Measurements from ENCODE around the gene C1orf21.

The C1orf21 gene

GRCh38 chr1:184574588-184574987, 187.8 kb downstream of the C1orf21 start:
- TF ChIP-seq SPI1 (IDR thresholded peaks at IDR 0.05; ENCODE audit: low read depth, low read length) (no peak), PAX5 (IDR thresholded peaks at IDR 0.05; ENCODE audit: insufficient read depth, low read length, severe bottlenecking) (no peak), POLR2AphosphoS5 (IDR thresholded peaks at IDR 0.05; ENCODE audit: low read depth, low read length) (no peak), TAF1 (IDR thresholded peaks at IDR 0.05; ENCODE audit: low read depth, low read length) (no peak), POLR2A (IDR thresholded peaks at IDR 0.05; ENCODE audit: low read depth, low read length) (no peak), POU2F2 (IDR thresholded peaks at IDR 0.05; ENCODE audit: low read depth, low read length) (no peak)
- FAIRE-seq (no peak), DNase-seq (ENCODE audit: insufficient read length, low spot score) (no peak)

- DNase-seq (ENCODE audit: insufficient read length, low spot score) (no peak), FAIRE-seq (no peak)
- TF ChIP-seq POU2F2 (IDR thresholded peaks at IDR 0.05; ENCODE audit: low read depth, low read length) (no peak), TAF1 (IDR thresholded peaks at IDR 0.05; ENCODE audit: low read depth, low read length) (no peak), PAX5 (IDR thresholded peaks at IDR 0.05; ENCODE audit: insufficient read depth, low read length, severe bottlenecking) (no peak), POLR2A (IDR thresholded peaks at IDR 0.05; ENCODE audit: low read depth, low read length) (no peak), SPI1 (IDR thresholded peaks at IDR 0.05; ENCODE audit: low read depth, low read length) (no peak), POLR2AphosphoS5 (IDR thresholded peaks at IDR 0.05; ENCODE audit: low read depth, low read length) (no peak)
Observed at GRCh38 chr1:184576822-184577221, 190.0 kb downstream of the C1orf21 start.

- DNase-seq (ENCODE audit: insufficient read length, low spot score) (no peak), FAIRE-seq (no peak)
- no peak for TF ChIP-seq SPI1 (IDR thresholded peaks at IDR 0.05; ENCODE audit: low read depth, low read length)
- TF ChIP-seq TAF1 (IDR thresholded peaks at IDR 0.05; ENCODE audit: low read depth, low read length): no peak
- TF ChIP-seq POU2F2 (IDR thresholded peaks at IDR 0.05; ENCODE audit: low read depth, low read length): no peak
- no peak for TF ChIP-seq POLR2AphosphoS5 (IDR thresholded peaks at IDR 0.05; ENCODE audit: low read depth, low read length)
- no peak for TF ChIP-seq POLR2A (IDR thresholded peaks at IDR 0.05; ENCODE audit: low read depth, low read length)
- TF ChIP-seq PAX5 (IDR thresholded peaks at IDR 0.05; ENCODE audit: insufficient read depth, low read length, severe bottlenecking): no peak
Observed at GRCh38 chr1:184577319-184577718, 190.5 kb downstream of the C1orf21 start.

- DNase-seq (ENCODE audit: insufficient read length, low spot score) (no peak), FAIRE-seq (no peak)
- no peak for TF ChIP-seq POU2F2 (IDR thresholded peaks at IDR 0.05; ENCODE audit: low read depth, low read length)
- TF ChIP-seq TAF1 (IDR thresholded peaks at IDR 0.05; ENCODE audit: low read depth, low read length): no peak
- TF ChIP-seq PAX5 (IDR thresholded peaks at IDR 0.05; ENCODE audit: insufficient read depth, low read length, severe bottlenecking): no peak
- TF ChIP-seq POLR2AphosphoS5 (IDR thresholded peaks at IDR 0.05; ENCODE audit: low read depth, low read length): no peak
- no peak for TF ChIP-seq POLR2A (IDR thresholded peaks at IDR 0.05; ENCODE audit: low read depth, low read length)
- no peak for TF ChIP-seq SPI1 (IDR thresholded peaks at IDR 0.05; ENCODE audit: low read depth, low read length)
Observed at GRCh38 chr1:184582411-184582810, 195.6 kb downstream of the C1orf21 start.

- FAIRE-seq (no peak), DNase-seq (ENCODE audit: insufficient read length, low spot score) (no peak)
- no peak for TF ChIP-seq POU2F2 (IDR thresholded peaks at IDR 0.05; ENCODE audit: low read depth, low read length)
- TF ChIP-seq SPI1 (IDR thresholded peaks at IDR 0.05; ENCODE audit: low read depth, low read length): no peak
- no peak for TF ChIP-seq POLR2A (IDR thresholded peaks at IDR 0.05; ENCODE audit: low read depth, low read length)
- no peak for TF ChIP-seq TAF1 (IDR thresholded peaks at IDR 0.05; ENCODE audit: low read depth, low read length)
- no peak for TF ChIP-seq PAX5 (IDR thresholded peaks at IDR 0.05; ENCODE audit: insufficient read depth, low read length, severe bottlenecking)
- TF ChIP-seq POLR2AphosphoS5 (IDR thresholded peaks at IDR 0.05; ENCODE audit: low read depth, low read length): no peak
Observed at GRCh38 chr1:184583849-184584248, 197.0 kb downstream of the C1orf21 start.

GRCh38 chr1:184588701-184589100, 201.9 kb downstream of the C1orf21 start:
- DNase-seq (ENCODE audit: insufficient read length, low spot score) (no peak), FAIRE-seq (no peak)
- TF ChIP-seq SPI1 (IDR thresholded peaks at IDR 0.05; ENCODE audit: low read depth, low read length) (no peak), POU2F2 (IDR thresholded peaks at IDR 0.05; ENCODE audit: low read depth, low read length) (no peak), TAF1 (IDR thresholded peaks at IDR 0.05; ENCODE audit: low read depth, low read length) (no peak), POLR2AphosphoS5 (IDR thresholded peaks at IDR 0.05; ENCODE audit: low read depth, low read length) (no peak), POLR2A (IDR thresholded peaks at IDR 0.05; ENCODE audit: low read depth, low read length) (no peak), PAX5 (IDR thresholded peaks at IDR 0.05; ENCODE audit: insufficient read depth, low read length, severe bottlenecking) (no peak)

GRCh38 chr1:184590163-184590750, 203.4 kb downstream of the C1orf21 start:
- DNase-seq (ENCODE audit: insufficient read length, low spot score) (no peak), FAIRE-seq (no peak)
- TF ChIP-seq POLR2AphosphoS5 (IDR thresholded peaks at IDR 0.05; ENCODE audit: low read depth, low read length) (no peak), POU2F2 (IDR thresholded peaks at IDR 0.05; ENCODE audit: low read depth, low read length) (no peak), SPI1 (IDR thresholded peaks at IDR 0.05; ENCODE audit: low read depth, low read length) (no peak)

GRCh38 chr1:184593597-184593996, 206.8 kb downstream of the C1orf21 start:
- FAIRE-seq: no peak
- DNase-seq (ENCODE audit: insufficient read length, low spot score): no peak
- TF ChIP-seq PAX5 (IDR thresholded peaks at IDR 0.05; ENCODE audit: insufficient read depth, low read length, severe bottlenecking): no peak
- no peak for TF ChIP-seq POLR2A (IDR thresholded peaks at IDR 0.05; ENCODE audit: low read depth, low read length)
- no peak for TF ChIP-seq SPI1 (IDR thresholded peaks at IDR 0.05; ENCODE audit: low read depth, low read length)
- TF ChIP-seq TAF1 (IDR thresholded peaks at IDR 0.05; ENCODE audit: low read depth, low read length): no peak
- TF ChIP-seq POU2F2 (IDR thresholded peaks at IDR 0.05; ENCODE audit: low read depth, low read length): no peak

- DNase-seq (ENCODE audit: insufficient read length, low spot score) (no peak), FAIRE-seq (no peak)
Observed at GRCh38 chr1:184595596-184595995, 208.8 kb downstream of the C1orf21 start.

GRCh38 chr1:184596950-184597645, 210.3 kb downstream of the C1orf21 start:
- FAIRE-seq (no peak), DNase-seq (ENCODE audit: insufficient read length, low spot score) (no peak)
- TF ChIP-seq SPI1 (IDR thresholded peaks at IDR 0.05; ENCODE audit: low read depth, low read length): no peak
- TF ChIP-seq POLR2A (IDR thresholded peaks at IDR 0.05; ENCODE audit: low read depth, low read length): no peak
- TF ChIP-seq PAX5 (IDR thresholded peaks at IDR 0.05; ENCODE audit: insufficient read depth, low read length, severe bottlenecking): no peak
- no peak for TF ChIP-seq TAF1 (IDR thresholded peaks at IDR 0.05; ENCODE audit: low read depth, low read length)
- no peak for TF ChIP-seq POLR2AphosphoS5 (IDR thresholded peaks at IDR 0.05; ENCODE audit: low read depth, low read length)
- no peak for TF ChIP-seq POU2F2 (IDR thresholded peaks at IDR 0.05; ENCODE audit: low read depth, low read length)

More at GRCh38 chr1:184595596-184595995, 208.8 kb downstream of the C1orf21 start:
- TF ChIP-seq TAF1 (IDR thresholded peaks at IDR 0.05; ENCODE audit: low read depth, low read length): no peak

All from GM12891 (cell line).